Activated CD4-positive, CD25-positive, alpha-beta regulatory T cell (primary cell): Measurements from ENCODE around the gene MYH9.

Experiments used
- DNase-seq, 4 experiments: peaks; one replicate each; lab custom pipeline; 2025; lab: John Stamatoyannopoulos, UW

Gene MYH9

DNA sequence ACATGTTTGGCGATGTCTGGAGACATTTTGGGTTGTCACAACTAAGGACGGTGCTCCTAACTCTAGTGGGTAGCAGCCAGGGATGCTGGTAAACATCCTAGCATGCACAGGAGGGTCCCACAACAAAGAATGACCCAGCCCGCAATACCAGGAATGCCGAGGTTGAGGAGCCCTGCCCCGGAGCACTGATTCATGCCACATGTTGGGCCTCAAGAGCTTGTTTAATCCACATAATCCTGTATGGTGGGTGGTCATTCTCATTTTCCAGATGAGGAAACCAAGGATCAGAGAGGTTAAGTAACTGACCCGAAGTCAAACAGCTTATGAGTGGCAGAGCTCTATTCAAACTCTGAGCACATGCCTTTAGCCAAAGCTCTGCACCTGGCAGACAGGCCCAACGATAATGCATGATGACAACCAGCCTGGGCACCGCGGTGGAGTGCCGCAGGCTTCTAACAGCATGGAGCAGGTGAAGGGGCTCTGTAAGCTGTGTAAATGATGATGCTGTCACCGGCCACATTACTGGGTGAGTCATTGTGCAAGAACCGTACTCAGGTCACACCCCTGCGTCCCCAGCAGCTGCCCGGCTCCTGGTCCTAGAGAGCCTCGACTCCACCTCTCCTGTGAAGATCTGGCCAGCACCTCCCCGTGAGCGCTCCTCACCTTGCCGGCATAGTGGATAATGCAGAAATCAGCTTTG is 76.2 kb downstream of the MYH9 start:
- DNase-seq, result no peak

DNA sequence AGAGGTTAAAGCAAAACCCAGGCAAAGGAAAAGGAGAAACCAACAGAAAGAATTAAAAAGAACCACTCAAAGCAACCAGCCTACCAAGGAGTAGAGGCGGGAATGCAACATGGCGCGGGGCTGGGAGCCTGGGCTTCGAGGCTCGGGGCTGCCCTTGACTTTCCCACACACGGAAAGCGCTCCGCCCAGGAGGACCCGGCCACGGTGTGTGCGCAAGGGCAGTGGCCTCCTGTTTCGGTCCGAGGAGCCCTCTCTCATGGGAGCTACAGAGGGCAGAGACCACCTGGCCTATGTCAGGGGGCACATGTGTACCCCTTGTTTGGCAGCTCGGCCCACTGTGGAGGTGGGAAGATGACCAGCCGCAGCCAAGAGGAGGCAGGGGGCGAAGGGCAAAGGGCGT is 78.9 kb downstream of the MYH9 start:
- no peak for DNase-seq

DNA sequence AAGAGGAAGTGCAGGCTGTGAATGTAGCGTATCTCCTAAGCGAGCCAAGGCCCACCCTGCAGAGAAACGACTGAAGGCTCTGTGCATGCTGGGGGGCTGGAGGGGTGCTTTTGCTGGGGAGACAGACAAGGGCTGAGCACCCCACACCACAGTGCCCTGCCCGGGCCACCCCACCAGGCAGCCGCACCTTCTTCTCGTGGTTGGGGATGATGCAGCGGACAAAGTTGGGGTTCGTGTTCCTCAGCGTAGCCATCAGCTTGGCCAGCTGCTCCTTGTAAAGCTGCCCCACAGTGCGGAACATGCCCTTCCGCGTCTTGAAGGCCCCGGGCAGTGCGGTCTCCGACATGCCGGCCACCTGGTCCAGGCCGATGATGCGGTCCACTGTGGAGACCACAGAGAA is 81.5 kb downstream of the MYH9 start:
- no peak for DNase-seq

DNA sequence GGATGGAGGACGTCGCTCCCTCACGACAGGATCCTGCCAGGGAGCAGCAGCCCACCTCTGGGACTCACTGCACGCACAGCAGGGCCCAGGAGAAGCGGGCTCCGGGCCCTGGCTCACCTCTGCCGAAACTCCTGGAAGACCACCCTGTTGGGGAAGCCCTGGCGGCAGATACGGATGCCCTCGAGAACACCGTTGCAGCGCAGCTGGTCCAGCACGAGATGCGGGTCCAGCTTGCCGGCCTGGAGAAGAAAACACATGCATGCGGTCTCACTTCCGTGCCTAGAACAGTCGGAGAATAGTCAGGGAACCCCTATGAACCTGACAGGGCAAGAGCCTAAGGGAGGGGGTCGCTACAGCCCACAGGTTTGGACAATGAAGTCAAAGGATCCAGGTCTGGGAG is 82.0 kb downstream of the MYH9 start:
- DNase-seq, result no peak

DNA sequence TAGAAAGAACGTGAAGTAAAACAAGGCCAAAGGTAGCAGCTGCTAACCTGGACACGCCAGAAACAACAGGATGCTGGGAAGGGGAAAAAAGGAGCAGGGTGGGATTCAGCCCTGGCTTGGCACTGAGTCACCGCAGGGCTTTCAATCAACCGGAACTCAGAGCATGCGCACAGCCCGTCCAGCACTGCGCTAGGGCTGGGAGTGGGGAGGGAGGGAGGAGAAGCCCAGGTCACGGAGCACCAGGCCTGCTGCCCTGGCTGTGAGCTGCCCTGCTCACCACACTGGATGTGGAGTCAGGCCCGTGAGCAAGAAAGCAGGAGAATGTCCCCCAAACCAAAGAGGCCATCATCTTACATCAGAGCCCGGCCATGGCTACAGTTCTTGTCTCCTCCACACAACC is 83.3 kb downstream of the MYH9 start:
- DNase-seq, result no peak

DNA sequence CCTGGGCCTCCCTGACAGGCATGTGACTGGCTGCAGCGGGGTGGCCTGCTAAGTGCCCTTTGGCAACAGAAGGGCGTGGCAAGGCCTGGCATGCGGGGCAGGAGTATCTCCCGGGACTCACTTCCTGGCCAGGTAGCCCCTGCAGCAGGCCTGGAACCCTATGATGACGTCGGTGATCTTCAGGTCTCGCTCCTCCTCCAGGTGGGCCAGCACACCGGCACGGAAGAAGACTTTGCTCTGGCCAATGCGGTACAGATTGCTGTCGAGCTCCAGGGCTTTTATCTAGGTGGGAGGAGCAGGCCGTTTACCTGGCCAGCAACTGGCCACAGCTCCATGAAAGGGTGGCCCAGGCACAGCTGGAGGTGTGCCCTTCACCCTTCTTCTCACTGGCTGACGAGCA is 83.9 kb downstream of the MYH9 start:
- no peak for DNase-seq

DNA sequence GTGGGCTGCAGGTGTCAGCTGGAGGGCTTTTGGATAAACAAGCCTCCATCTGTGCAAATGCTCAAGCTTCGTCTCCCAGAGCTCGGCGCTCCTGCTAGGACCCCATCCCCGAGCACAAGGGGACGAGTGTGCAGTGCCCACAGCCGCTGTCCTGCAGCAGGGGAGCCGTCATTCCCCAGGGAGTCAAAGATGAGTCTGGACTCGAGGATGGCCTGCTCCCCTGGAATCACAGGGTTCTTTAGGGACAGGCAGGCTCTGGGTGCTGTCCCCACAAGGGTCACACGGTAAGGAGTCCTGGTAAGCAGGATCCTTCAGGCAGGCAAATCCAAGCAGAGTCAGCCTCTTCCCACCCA is 84.7 kb downstream of the MYH9 start:
- DNase-seq, result no peak

DNA sequence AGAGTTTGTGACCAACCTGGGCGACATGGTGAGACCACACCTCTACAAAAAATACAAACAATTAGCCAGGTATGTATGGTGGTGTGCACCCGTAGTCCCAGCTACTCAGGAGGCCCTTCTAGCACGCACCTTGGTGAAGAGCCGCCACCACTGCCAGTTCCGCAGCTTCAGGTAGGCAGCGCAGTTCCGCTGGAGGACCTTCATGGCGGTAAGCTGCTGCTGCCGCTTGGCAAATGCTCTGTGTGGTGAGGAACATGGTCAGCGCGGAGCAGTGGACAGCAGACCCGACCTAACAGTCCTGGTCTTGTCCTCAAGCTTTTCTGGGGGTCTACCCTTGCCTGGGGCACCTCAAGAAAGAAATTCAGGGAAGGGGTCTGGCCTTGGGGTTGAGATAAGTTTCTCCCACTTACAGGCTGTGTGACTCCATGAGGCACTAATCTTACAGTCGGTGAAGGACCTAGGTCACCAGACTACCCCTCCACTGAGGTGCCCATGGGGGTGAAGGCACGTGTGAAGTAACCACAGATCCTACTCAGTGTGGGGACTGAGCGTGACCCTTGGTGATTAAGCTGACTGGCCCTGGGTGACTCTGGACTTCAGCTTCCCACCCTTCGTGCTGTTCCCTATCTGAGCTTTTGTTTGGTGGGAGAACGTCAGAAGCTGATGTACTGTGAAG is 85.2 kb downstream of the MYH9 start:
- no peak for DNase-seq

DNA sequence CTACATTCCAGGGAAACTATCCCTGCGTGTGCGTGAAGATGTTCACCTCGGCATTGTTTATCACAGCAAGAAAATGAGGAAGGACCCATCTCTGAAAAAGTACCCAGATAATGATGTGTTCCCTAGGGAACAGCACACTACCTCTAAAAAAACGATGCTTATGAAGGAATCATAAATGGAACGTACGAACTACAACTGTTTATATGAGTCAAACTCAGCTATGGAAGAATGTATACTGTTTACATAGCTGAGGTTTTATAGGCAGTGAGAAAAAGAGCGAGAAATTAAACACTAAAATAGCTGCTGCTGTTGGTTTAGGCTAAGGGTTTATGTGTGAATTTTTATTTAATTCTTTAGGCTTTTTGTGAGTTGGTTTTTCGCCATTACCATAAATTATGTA is 85.9 kb downstream of the MYH9 start:
- DNase-seq, result no peak

DNA sequence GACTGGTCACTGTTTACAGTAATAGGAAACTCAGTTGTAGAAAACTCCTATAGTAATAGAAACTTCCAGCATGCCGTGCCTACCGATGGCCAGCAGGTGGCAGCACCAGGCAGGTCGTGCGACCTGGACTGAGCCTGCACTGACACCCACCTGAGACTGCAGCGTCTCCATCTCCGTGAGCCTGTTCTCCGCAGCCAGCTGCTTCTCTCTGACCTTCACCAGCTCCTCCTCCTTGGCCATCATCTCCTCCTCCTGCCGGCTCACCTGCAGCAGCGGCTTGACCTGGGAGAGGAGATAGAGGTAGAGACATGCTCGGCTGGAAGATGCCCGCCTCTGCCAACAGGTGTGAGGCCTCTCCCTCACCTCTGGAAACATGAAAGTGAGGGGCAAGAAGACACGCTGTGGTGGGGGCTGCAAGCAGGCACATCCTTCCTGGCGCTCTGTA is 86.4 kb downstream of the MYH9 start:
- DNase-seq, result peak; percentile 65 to 75 (median 71)

DNA sequence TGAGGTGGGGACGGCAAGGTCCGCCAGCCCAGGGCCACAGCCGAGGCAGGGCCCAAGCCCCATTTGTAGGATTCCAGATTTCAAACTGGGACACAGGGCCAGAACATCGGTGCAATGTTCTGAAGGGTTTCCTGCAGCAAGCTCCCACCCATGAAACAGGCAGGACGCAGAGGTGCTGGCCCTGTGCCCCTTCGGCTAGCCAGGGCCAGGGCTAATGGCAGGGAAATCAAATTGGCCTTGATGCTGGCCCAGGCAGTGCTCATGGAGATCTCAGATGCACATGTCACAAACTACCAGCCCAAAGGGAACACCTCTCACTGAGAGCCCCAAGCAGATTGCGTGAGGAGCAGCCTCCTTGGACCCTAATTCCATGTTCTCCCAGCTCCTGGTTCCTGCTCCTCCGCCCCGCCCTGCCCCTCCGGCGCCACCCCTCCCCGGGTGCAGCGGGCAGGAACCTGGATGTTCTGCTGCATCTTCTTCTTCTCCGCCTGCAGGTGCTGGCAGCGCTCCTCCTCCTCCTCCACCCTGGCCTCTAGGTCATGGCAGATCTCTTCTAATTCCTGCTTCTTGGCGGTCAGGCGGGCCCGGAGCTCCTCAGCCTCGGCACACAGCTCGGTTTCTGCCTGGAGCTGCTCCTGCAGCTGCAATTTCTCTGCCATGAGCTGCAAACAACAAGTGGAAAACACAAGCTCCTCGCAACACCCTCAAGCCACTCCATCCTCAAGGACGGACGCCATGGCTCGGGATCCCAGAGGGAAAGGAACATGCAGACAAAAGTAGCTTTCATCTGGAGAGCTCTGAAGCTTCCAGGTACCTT is 87.2 kb downstream of the MYH9 start:
- no peak for DNase-seq

DNA sequence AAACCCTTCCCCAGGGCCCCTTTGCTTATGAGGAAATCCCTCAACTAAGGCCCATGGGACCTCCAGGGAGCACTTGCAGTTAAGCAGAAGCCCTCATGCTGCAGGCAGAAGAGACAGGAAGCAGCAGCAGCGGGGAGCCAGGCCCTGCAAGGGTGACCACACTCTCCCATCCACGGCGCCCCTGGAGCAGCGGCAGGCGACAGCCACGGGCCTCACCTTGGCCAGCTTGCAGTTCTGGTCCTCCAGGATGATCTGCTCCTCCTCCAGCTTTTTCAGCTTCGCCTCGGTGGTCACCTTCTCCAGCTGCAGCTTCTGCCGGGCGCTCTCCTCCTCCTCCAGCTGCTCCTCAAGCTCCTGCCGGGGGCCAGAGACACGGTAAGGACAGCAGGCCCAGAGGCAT is 87.9 kb downstream of the MYH9 start:
- no peak for DNase-seq

DNA sequence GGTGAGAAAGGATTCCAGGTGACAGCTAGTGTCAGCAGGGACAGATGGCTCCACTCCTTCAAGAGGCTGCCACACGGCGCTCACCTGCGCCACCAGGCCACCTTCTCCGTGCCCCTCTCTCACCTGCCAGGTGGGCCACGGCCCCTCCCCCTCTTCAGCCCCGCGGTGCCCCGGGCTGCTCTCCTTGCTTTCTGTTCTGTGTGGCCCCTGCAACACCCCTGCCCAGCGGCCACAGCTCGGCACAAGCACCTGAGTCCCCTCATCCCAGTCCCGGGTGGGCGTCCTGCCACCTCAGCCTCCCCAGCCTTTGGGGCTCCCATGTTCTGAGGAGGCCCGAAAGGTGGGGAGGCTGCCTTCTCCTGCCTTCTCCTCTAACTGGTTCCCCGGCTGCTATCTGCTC is 88.5 kb downstream of the MYH9 start:
- no peak for DNase-seq

DNA sequence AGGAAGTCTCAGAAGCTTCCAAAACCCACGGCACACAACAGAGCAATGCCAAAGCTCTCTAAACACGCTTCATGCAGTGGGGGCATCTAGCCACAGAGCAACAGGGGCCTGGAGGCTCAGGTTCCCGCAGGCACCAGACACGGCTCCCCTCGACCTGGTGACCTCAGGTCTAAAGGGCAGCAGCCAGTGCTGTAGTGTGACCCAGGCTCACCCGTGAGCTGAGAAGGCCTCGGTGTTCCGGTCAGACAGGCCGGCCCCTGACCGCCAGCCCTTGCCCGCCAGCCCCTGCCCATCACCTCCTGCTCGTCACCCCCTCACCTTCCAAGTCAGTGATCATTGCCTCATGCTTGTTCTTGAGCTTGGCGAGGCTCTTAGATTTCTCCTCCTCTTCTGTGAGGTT is 89.2 kb downstream of the MYH9 start:
- no peak for DNase-seq

DNA sequence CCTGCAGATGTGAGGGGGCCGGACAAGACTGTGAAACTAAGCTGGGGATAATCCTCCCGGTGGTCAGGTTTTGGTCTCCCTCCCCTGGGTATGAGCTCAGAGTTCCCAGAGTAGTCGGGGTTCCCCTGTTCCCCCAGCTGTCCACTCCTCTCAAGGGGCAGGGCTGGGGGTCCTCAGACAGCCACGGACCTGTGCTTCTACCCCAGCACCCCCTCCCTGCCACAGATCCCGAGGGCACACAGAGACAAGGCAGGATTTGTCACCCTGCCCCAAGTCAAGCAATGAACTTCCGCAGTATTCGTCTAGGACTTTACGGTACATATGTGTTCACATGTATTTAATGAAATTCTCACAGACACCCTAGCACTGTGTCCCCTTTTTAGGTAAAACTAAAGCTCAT is 89.6 kb downstream of the MYH9 start:
- no peak for DNase-seq

DNA sequence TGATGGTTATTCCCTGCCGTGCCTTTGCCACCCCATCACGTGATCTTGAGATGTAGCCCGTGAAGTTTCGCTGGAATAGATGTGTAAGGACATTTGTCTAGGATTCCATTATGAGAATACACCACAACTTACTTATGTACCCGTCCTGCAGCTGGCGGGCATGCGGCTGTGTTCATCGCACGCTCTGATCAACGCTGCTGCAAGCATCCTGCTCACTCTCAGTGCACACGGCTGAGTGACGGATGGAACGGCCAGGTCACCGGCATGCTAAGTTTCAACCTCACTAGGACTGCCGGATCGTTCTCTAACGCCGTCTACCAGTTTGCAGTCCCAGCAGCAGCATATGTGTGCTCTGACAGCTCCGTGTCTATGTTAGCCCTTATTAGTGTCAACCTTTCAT is 90.2 kb downstream of the MYH9 start:
- no peak for DNase-seq

DNA sequence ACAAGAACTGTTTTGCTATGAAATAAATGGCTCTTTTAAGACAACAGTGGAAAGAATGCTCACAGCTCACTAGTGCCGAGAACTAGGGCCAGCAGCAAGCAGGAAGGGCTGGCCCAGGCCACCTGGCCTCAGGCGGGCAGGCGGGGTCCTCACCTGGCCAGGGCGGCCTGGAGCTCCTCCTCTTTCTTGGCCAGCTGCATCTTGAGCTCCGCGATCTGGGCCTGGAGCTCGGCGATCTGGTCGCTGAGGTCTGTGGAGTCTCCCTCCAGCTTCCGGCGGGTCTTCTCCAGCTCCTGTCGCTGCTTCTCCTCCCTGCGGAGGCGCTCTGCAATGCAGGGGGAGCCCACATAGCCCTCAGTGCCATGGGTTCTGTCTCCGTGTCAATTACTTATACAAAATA is 91.1 kb downstream of the MYH9 start:
- DNase-seq, result no peak

DNA sequence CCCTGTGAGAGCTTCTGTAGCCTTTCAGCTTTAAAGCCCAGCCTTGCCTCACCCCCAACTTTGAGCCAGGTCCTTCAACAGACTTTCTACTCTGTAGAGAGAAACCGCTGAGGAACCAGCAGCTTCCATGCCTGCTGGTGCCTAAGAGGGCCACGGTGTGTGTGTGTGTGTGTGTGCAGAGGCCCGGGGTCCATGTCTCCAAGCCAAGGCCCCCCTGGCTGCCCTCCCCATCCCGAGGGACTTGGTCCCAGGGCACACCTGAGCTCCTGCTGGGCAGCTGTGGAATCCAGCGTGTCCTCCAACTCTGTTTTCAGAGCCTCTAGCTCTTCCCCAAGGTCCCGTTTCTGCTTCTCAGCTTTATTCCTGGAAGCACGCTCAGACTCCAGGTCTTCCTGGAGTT is 92.5 kb downstream of the MYH9 start:
- DNase-seq, result no peak

DNA sequence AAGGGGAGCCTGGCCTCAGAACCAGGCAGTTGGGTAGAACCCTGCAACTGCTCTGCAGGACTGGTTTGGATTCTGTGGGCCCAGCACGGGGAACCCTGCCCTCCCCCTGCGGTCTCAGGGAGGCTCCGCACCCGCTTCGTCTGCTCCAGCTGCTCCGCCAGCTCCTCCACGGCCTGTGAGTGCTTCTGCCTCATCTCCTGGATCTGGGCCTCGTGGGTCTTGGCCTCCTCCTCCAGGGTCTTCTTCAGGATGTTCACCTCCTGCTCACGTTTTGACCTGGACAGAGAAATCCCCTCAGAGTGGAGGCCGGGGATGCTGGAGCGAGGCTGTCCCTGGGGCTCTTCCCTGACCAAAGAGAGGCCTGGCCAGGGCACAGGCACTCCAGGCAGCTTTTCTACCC is 93.0 kb downstream of the MYH9 start:
- no peak for DNase-seq

DNA sequence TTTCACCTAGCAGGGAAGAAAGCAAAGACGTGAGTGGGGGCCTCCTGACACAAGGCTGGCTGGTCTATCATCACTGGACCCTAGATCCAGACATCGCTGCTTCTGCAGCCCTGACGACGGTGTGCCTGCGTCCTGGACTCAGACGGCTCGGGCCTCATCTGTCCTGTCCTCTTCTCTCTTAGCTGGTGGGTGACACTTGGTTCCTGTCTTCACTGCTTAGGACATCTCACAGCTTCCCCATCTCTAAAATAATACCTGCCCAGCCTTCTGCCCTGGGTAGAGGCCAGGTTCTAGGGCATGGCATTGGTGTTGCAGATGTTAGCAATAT is 93.5 kb downstream of the MYH9 start:
- DNase-seq, result no peak

DNA sequence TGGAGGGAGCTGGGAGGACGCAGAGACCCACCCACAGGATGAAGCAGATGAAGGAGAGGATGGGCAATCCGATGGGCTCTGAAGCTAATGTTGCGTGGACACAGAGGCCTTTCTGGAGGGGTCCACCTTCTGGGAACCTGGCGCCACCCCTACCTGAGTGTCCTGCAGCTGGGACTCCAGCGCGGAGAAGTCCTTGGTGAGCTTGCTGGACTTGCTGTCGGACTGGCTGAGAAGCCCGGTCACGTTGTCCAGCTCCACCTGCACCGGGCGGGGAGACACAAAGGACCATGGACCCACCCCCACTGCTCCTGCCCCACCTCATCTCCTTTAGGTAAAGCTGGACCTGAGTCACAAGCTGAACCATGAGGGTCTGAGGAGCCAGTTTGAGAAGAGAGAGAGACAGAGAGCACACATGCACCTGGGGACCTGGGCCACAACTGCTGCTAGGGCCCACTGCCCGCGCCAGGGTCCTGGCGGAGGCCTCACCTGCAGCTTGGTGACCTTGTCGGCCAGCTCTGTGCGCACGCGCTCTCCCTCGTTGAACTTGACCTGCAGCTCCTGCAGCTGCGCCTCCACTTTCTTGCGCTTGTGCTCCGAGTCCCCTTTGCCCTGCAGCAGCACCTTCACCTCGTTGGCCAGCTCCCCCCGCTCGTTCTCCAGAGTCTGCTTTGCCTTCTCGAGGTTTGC is 94.0 kb downstream of the MYH9 start:
- no peak for DNase-seq

DNA sequence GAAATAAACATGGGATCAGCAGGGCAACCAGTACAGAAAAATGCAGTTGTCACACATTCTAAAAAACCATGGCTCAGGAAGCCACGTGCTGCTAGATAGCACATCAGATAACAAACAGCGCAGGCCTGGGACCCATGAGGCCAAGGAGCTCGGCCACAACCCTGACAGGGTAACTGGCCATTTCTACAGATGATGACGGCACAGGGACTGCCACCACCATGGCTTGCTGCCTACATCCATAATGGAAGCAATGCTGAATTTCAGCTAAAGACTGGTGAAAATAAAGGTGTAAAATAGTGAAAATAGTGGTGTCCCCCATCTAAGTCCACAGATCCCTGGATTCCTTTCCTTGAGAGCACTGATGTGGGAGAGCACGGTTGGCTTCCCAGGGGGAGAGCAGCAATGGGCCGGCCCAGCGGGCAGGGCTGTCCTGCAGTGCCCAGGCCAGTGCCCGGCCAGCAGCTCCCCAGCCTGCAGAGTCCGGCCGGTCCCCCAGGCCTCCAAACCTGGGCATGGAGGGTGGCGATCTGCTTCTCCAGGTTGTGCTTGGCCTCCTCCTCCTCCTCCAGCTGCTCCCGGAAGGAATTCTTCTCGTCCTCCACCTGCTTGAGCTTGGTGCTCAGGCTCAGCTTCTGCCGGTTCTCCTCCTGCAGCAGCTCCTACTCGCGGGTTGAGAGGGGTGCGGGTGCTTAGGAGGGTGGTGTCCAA is 94.8 kb downstream of the MYH9 start:
- no peak for DNase-seq
